SU-DHL-6 (cell line): ENCODE measurements around the gene ZNF471.

Experiments
- H2AFZ ChIP-seq: fragments of 200-600 bp; sonication (generic); 2 replicates; pipeline ENCODE4 v1.6.1; 2014; ENCODE audit warnings: low read depth, mild to moderate bottlenecking, moderate library complexity, mixed read lengths, antibody characterized with exemption, low read length; ENCODE audit not compliant: severe bottlenecking
- H3F3A ChIP-seq: fragments of 200-600 bp; shearing (Covaris generic); 2 replicates; pipeline ENCODE4 v1.6.0; 2016; ENCODE audit warnings: antibody characterized with exemption, mild to moderate bottlenecking; ENCODE audit not compliant: insufficient read depth
- H3K27ac ChIP-seq: fragments of 200-600 bp; sonication (generic); 2 replicates; pipeline ENCODE4 v1.5.1; 2016; ENCODE audit warnings: low read depth, mild to moderate bottlenecking, low read length, moderate library complexity, mixed read lengths
- H3K27me3 ChIP-seq: fragments of 200-600 bp; sonication (generic), shearing (Covaris generic); 2 replicates; pipeline ENCODE4 v1.6.0; 2014; ENCODE audit warnings: mild to moderate bottlenecking, low read length
- H3K36me3 ChIP-seq: fragments of 200-600 bp; sonication (generic); 2 replicates; pipeline ENCODE4 v1.6.1; 2014; ENCODE audit warnings: mild to moderate bottlenecking, low read length, mixed read lengths
- H3K4me2 ChIP-seq: fragments of 300-600, 200-600 bp; shearing (Covaris generic), sonication (generic); 2 replicates; pipeline ENCODE4 v1.6.0; 2014; ENCODE audit warnings: low read length, low read depth, mild to moderate bottlenecking; ENCODE audit not compliant: poor library complexity, severe bottlenecking
- H3K4me3 ChIP-seq: fragments of 200-600 bp; sonication (generic); 2 replicates; pipeline ENCODE4 v1.5.1; 2014; ENCODE audit warnings: antibody characterized with exemption, low read length, mild to moderate bottlenecking, mixed read lengths; ENCODE audit not compliant: insufficient read depth, poor library complexity, severe bottlenecking
- H3K79me2 ChIP-seq: fragments of 200-600 bp; sonication (generic); 2 replicates; pipeline ENCODE4 v1.6.1; 2014; ENCODE audit warnings: mild to moderate bottlenecking, low read length, moderate library complexity; ENCODE audit not compliant: insufficient read depth
- H3K9ac ChIP-seq: fragments of 200-600 bp; sonication (generic); 2 replicates; pipeline ENCODE4 v1.7.0; 2014; ENCODE audit warnings: mild to moderate bottlenecking, low read length
- H3K9me2 ChIP-seq: fragments of 200-600 bp; sonication (generic); replicated peaks from 2 replicates; pipeline ENCODE4 v1.6.1; 2014; ENCODE audit warnings: low read length; ENCODE audit not compliant: insufficient read depth
- H3K9me3 ChIP-seq: fragments of 200-600 bp; sonication (generic); 2 replicates; pipeline ENCODE4 v1.6.1; 2014; ENCODE audit warnings: low read length, mixed read lengths; ENCODE audit not compliant: insufficient read depth
- H4K20me1 ChIP-seq: fragments of 200-600 bp; sonication (generic); 2 replicates; pipeline ENCODE4 v1.6.1; 2014; ENCODE audit warnings: low read depth, mild to moderate bottlenecking, antibody characterized with exemption, low read length, moderate library complexity, mixed read lengths
- CTCF ChIP-seq: fragments of 200-600 bp; sonication (generic); IDR thresholded peaks from one replicate; pipeline ENCODE4 v1.5.1; 2017; ENCODE audit warnings: antibody characterized with exemption, mild to moderate bottlenecking, low read length, moderate library complexity; ENCODE audit not compliant: insufficient read depth, poor library complexity, severe bottlenecking
- EZH2phosphoT487 ChIP-seq: fragments of 200-600 bp; sonication (generic), shearing (Covaris generic); conservative IDR thresholded peaks from 2 replicates; pipeline ENCODE4 v1.6.1; 2018; ENCODE audit warnings: mild to moderate bottlenecking, antibody characterized with exemption, low read length, moderate library complexity, mixed read lengths

ZNF471 gene

DNA sequence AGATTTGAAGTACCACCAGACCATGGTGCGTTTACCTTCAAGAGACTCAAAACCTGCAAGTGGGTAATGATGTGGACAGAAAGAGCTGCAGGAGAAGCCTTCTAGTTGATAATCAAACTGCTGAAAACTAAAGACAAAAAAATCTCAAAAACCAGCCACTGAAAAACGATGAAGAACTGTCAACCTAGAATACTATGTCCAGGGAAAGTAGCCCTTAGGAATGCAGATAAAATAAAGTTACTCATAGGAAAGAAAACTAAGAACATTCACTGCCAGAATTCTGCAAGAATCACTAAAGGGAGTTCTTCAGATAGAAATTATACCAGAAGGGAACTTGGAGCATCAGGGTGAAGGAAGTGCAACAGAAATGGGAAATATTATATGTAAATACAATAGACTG is 64.9 kb downstream of the ZNF471 start:
- Histone ChIP-seq H3K9ac (no peak overlapping the region), H4K20me1 (no peaks in the 10 kb centered on the region), H3K4me2 (no peak overlapping the region), H3F3A (no peaks in the 10 kb centered on the region), H2AFZ (no peak overlapping the region), H3K4me3 (no peak overlapping the region), H3K9me2 (no peaks in the 10 kb centered on the region), H3K9me3 (peaks cover 34% of the 10 kb centered on the region; the same call in 1 of the 2 replicates), H3K27ac (no peak overlapping the region), H3K79me2 (no peaks in the 10 kb centered on the region), H3K27me3 (no peaks in the 10 kb centered on the region), H3K36me3 (peaks cover 2% of the 10 kb centered on the region; the same call in 1 of the 2 replicates)
- no peak for TF ChIP-seq EZH2phosphoT487
- no peak for TF ChIP-seq CTCF

- no peaks in the 10 kb centered on the region for H3K9me2 ChIP-seq
- peaks cover 46% of the 10 kb centered on the region; the same call in 1 of the 2 replicates for H3K9me3 ChIP-seq
- no peak for TF ChIP-seq CTCF
- no peak for TF ChIP-seq EZH2phosphoT487
- no peak overlapping the region for H3K27ac ChIP-seq
- no peaks in the 10 kb centered on the region for H4K20me1 ChIP-seq
- H3K27me3 ChIP-seq: no peaks in the 10 kb centered on the region
- no peaks in the 10 kb centered on the region for H3F3A ChIP-seq
- no peaks in the 10 kb centered on the region for H3K79me2 ChIP-seq
- no peak overlapping the region for H3K4me3 ChIP-seq
- no peak overlapping the region for H3K4me2 ChIP-seq
- peaks cover 2% of the 10 kb centered on the region; the same call in 1 of the 2 replicates for H3K36me3 ChIP-seq
- H2AFZ ChIP-seq: no peak overlapping the region
- no peak overlapping the region for H3K9ac ChIP-seq
Measured at GRCh38 chr19:56573914-56574313, 66.3 kb downstream of the ZNF471 start.

- Histone ChIP-seq H3K9me2 (no peaks in the 10 kb centered on the region), H3K4me2 (no peak overlapping the region), H3F3A (no peaks in the 10 kb centered on the region), H3K27ac (no peak overlapping the region), H3K79me2 (no peaks in the 10 kb centered on the region), H3K9me3 (peaks cover 66% of the 10 kb centered on the region), H2AFZ (no peak overlapping the region), H3K4me3 (no peak overlapping the region), H4K20me1 (no peaks in the 10 kb centered on the region), H3K36me3 (peaks cover 2% of the 10 kb centered on the region; the same call in 1 of the 2 replicates), H3K9ac (no peak overlapping the region), H3K27me3 (no peaks in the 10 kb centered on the region)
- TF ChIP-seq CTCF (no peak), EZH2phosphoT487 (no peak)
Measured at GRCh38 chr19:56577719-56578602, 70.3 kb downstream of the ZNF471 start.
